K562 (cell line): ENCODE data around the gene TRMT2A. TPM values are rescaled to one million over a fixed set of nuclear protein-coding genes. Genes with fewer than 3 reads are reported as not detected.

Experiments
- ATAC-seq: fragments of 200-7000 bp; cut with Tn5 transposase; 3 replicates; pipeline ENCODE4 v1.9.1; 2020; ENCODE audit warnings: moderate library complexity
- BruUV-seq: library from RNA; stranded (reverse); fragments of 400-500 nt; replicated peaks from 2 replicates; lab custom pipeline; 2021; lab: Mats Ljungman, UMichigan
- CTCF ChIA-PET: fragments of 300-600 bp; formaldehyde crosslinking; extraction: SDS; loops from one replicate; lab custom pipeline; 2021; ENCODE audit warnings: low intra/inter-chr PET ratio; lab: Yijun Ruan, JAX
- POLR2A ChIA-PET: fragments of 300-600, 350-650 bp; sonication (Branson Sonifier 250); formaldehyde crosslinking; extraction: SDS; loops from one replicate; lab custom pipeline; 2021; ENCODE audit warnings: antibody characterized with exemption, inconsistent platforms; lab: Yijun Ruan, JAX
- DNase-seq, 4 experiments: peaks; one replicate each; pipeline versions ENCODE4 v3.0.0 to v3.0.0-alpha.2; 2011 to 2018; ENCODE audit warnings: low spot score in 3 of 4, mixed read lengths in 3 of 4; ENCODE audit errors: extremely low read depth in 1 of 4
- FAIRE-seq: peaks from 2 replicates; lab custom pipeline; 2011; peaks lifted over from hg19 to GRCh38; lab: Jason Lieb, UNC
- H2AFZ ChIP-seq: 2 replicates; pipeline ENCODE4 v1.6.0; 2011; ENCODE audit warnings: low read depth, low read length, control low read depth, inconsistent platforms
- H3K27ac ChIP-seq: fragments of 200-600 bp; 3 replicates; pipeline ENCODE4 v1.8.0; 2011; ENCODE audit warnings: low read depth, mild to moderate bottlenecking, control low read depth, inconsistent platforms, low read length, moderate library complexity, mixed read lengths; ENCODE audit errors: extremely low read depth
- H3K27me3 ChIP-seq, 2 experiments: fragments of 300-600 bp in 1 of 2; 2 replicates in 1 of 2; 3 replicates in 1 of 2; pipeline versions ENCODE4 v1.6.0 to v1.8.0; 2011; ENCODE audit warnings: inconsistent platforms in 2 of 2, low read length in 2 of 2, mild to moderate bottlenecking in 1 of 2, mixed read lengths in 1 of 2, moderate library complexity in 1 of 2; ENCODE audit not compliant: control insufficient read depth in 2 of 2, insufficient read depth in 2 of 2
- H3K36me3 ChIP-seq: fragments of 300-600 bp; 3 replicates; pipeline ENCODE4 v1.8.0; 2011; ENCODE audit warnings: mild to moderate bottlenecking, low read length, inconsistent platforms; ENCODE audit not compliant: control insufficient read depth, insufficient read depth
- H3K4me1 ChIP-seq, 2 experiments: fragments of 200-600 bp in 1 of 2; replicated peaks in 1 of 2; 2 replicates in 1 of 2; 3 replicates in 1 of 2; pipeline versions ENCODE4 v1.5.1 to v1.8.0; 2011; ENCODE audit warnings: inconsistent platforms in 2 of 2, low read length in 2 of 2, mild to moderate bottlenecking in 1 of 2, mixed read lengths in 1 of 2, moderate library complexity in 1 of 2; ENCODE audit not compliant: control insufficient read depth in 2 of 2, insufficient read depth in 2 of 2
- H3K4me2 ChIP-seq: 2 replicates; pipeline ENCODE4 v1.6.1; 2011; ENCODE audit warnings: low read length, control low read depth, inconsistent platforms, mixed read lengths; ENCODE audit not compliant: insufficient read depth
- H3K4me3 ChIP-seq: fragments of 200-600 bp; sonication (generic), shearing (Covaris generic); 2 replicates; pipeline ENCODE4 v1.5.1; 2016; ENCODE audit warnings: control low read depth, inconsistent platforms
- H3K79me2 ChIP-seq: fragments of 200-600 bp; 3 replicates; pipeline ENCODE4 v1.8.0; 2011; ENCODE audit warnings: low read length, inconsistent platforms; ENCODE audit not compliant: control insufficient read depth, insufficient read depth
- H3K9ac ChIP-seq, 2 experiments: 2 replicates each; pipeline versions ENCODE4 v1.6.0 to v1.6.1; 2011; ENCODE audit warnings: low read depth in 2 of 2, low read length in 2 of 2, control low read depth in 1 of 2, inconsistent platforms in 1 of 2, mild to moderate bottlenecking in 1 of 2, mixed read lengths in 1 of 2; ENCODE audit not compliant: insufficient read depth in 1 of 2
- H3K9me1 ChIP-seq: one replicate; pipeline ENCODE4 v1.6.0; 2011; ENCODE audit warnings: inconsistent platforms, mild to moderate bottlenecking, low read length, moderate library complexity; ENCODE audit not compliant: control insufficient read depth, insufficient read depth
- H3K9me3 ChIP-seq: replicated peaks from 2 replicates; pipeline ENCODE4 v1.5.1; 2011; ENCODE audit warnings: low read depth, low read length, inconsistent platforms; ENCODE audit not compliant: control insufficient read depth, insufficient read depth
- H4K20me1 ChIP-seq: replicated peaks from 2 replicates; pipeline ENCODE4 v1.6.1; 2011; ENCODE audit warnings: low read length, inconsistent platforms, mixed read lengths; ENCODE audit not compliant: control insufficient read depth, insufficient read depth
- CAMTA2 ChIP-seq: fragments of 250-450 bp; sonication (Bioruptor Pico); conservative IDR thresholded peaks from 2 replicates; pipeline ENCODE4 v1.5.1; 2022
- CHD2 ChIP-seq: IDR thresholded peaks from 2 replicates; pipeline ENCODE4 v1.6.1; 2011; ENCODE audit warnings: low read depth, low read length
- HOXB6 ChIP-seq: fragments of 250-450 bp; sonication (Bioruptor Pico); IDR thresholded peaks from 2 replicates; pipeline ENCODE4 v1.5.1; 2022; ENCODE audit warnings: mild to moderate bottlenecking, borderline replicate concordance
- RBFOX2 ChIP-seq: fragments of 200-400 bp; formaldehyde crosslinking; IDR thresholded peaks from 2 replicates; pipeline ENCODE4 v1.6.1; 2017; ENCODE audit warnings: low read depth, mild to moderate bottlenecking, low read length, moderate library complexity
- RREB1 ChIP-seq: fragments of 250-450 bp; sonication (Bioruptor Pico); IDR thresholded peaks from 2 replicates; pipeline ENCODE4 v1.4.0; 2020
- SAFB ChIP-seq: fragments of 200-400 bp; formaldehyde crosslinking; IDR thresholded peaks from 2 replicates; pipeline ENCODE4 v1.6.1; 2017; ENCODE audit warnings: low read depth, low read length, borderline replicate concordance
- ZNF277 ChIP-seq: fragments of 250-450 bp; sonication (Bioruptor Pico); IDR thresholded peaks from 2 replicates; pipeline ENCODE4 v1.8.0; 2022; ENCODE audit warnings: inconsistent platforms, mild to moderate bottlenecking, moderate library complexity, borderline replicate concordance
- WGBS: fragments of 100-300 bp; shearing (Covaris generic); methylation state at CpG from one replicate; pipeline ENCODE4 v1.1.6; 2016; ENCODE audit warnings: low coverage, mixed read lengths; ENCODE audit not compliant: insufficient coverage; ENCODE audit errors: missing lambda C conversion rate; 5-methylcytosine and 5-hydroxymethylcytosine counted together
- in situ Hi-C: fragments of 300-500 bp; cut with MboI; formaldehyde crosslinking; loops from 4 replicates; pipeline ENCODE4 v1.15.0; 2018; ENCODE audit warnings: inconsistent platforms, mixed read lengths
- intact Hi-C: fragments of 100-400 bp; cut with micrococcal nuclease; formaldehyde crosslinking; loops from 2 replicates; pipeline ENCODE4 v1.14.2; 2022
- polyA plus RNA-seq, 8 experiments: library from polyadenylated mRNA; depleted of rRNA in 4 of 8; stranded (reverse) in 5 of 8; unstranded in 3 of 8; fragments of >200 nt; fragmentation: Nextera tagmentation in 2 of 8; fragmentation: Illumina TruSeq in 1 of 8; extraction: Ambion mirVana in 2 of 8; extraction: Trizol in 1 of 8; gene quantifications; 2 replicates each; pipeline versions ENCODE4 v1.2.1 to v1.2.3, GENCODE V29; 2011 to 2014; ENCODE audit warnings: inconsistent platforms in 1 of 8, missing spikeins in 1 of 8
- total RNA-seq, 7 experiments: library from RNA; depleted of rRNA in 6 of 7; stranded (reverse); fragments of >200 nt in 6 of 7; fragmentation: Illumina TruSeq in 2 of 7; extraction: Trizol in 2 of 7; gene quantifications; 2 replicates each; pipeline versions ENCODE4 v1.2.1 to v1.2.3, GENCODE V29; 2011 to 2021; ENCODE audit warnings: low replicate concordance in 1 of 7

The TRMT2A gene
- total and polyA plus RNA-seq, 9 of the 15 experiments (the other 6 are each of a cell fraction or from before 2014, with no cell fraction given) = 1.6 to 265 (median 140) TPM

- TF ChIP-seq RREB1 (CRISPR knock-in tag) = 0 out of 2 replicates have a peak, but pooled peaks have one; percentile 5
- TF ChIP-seq CAMTA2 (CRISPR knock-in tag) = peak; percentile 51; the same call in 1 of the 2 replicates
- no peak for TF ChIP-seq SAFB
- TF ChIP-seq HOXB6 (CRISPR knock-in tag) = 0 out of 2 replicates have a peak, but pooled peaks have one; percentile 79
Measured at GRCh38 chr22:20107471-20107901, 9.5 kb downstream of the TRMT2A start (continued).

- H3K9me3 ChIP-seq = no peaks in the 10 kb centered on the region
- in situ Hi-C loops = no loop called here
- H3K36me3 ChIP-seq = peaks cover 97% of the 10 kb centered on the region
- no peaks in the 10 kb centered on the region for H3K27me3 ChIP-seq
- peaks cover 9% of the 10 kb centered on the region for H3K9me1 ChIP-seq
- no peak overlapping the region for H2AFZ ChIP-seq
- ATAC-seq = no peak
- H3K79me2 ChIP-seq = peaks cover 30% of the 10 kb centered on the region
- no peak for FAIRE-seq
- BruUV-seq = no TSS peak
- 95% methylated on average over 10 of the region's 10 CpGs for WGBS
- DNase-seq = no peak
- H3K4me2 ChIP-seq = no peak overlapping the region
- ChIA-PET CTCF (no interaction called here), POLR2A (interaction anchor here (0.6 to 20.7 kb wide), 5 partner anchors 11 to 48 kb away, joined by 3 to 513 read pairs (median 7); partner anchors contain the start of genes RANBP1 and TRMT2A)
- H3K4me1 ChIP-seq = peaks cover 0 to 45% of the 10 kb centered on the region in 2 experiments; a peak in 3 of 5 replicates
- peak overlapping the region in 1 of 2 experiments; percentile 49; a peak in 1 of 4 replicates for H3K9ac ChIP-seq
- intact Hi-C loops = no loop called here
- no peak overlapping the region for H3K27ac ChIP-seq
- H4K20me1 ChIP-seq = peaks cover 74% of the 10 kb centered on the region
- H3K4me3 ChIP-seq = no peak overlapping the region
- TF ChIP-seq RBFOX2 (peak; percentile 36; the same call in 1 of the 2 replicates), CHD2 (no peak), ZNF277 (no peak)
Measured at GRCh38 chr22:20106849-20107237, 10.2 kb downstream of the TRMT2A start.
